H1 (cell line): ENCODE data around the gene ADGRG1. TPM values are rescaled to one million over a fixed set of nuclear protein-coding genes. Genes with fewer than 3 reads are reported as not detected.

ENCODE experiments used
- CTCF ChIA-PET: fragments of 300-600 bp; sonication (Branson Sonifier 250); formaldehyde crosslinking; loops from one replicate; lab custom pipeline; 2021; ENCODE audit not compliant: partially characterized antibody; lab: Charles Lee
- POLR2A ChIA-PET: fragments of 300-600 bp; sonication (Branson Sonifier 250); formaldehyde crosslinking; loops from one replicate; lab custom pipeline; 2021; ENCODE audit warnings: inconsistent platforms; ENCODE audit not compliant: partially characterized antibody; lab: Charles Lee
- DNase-seq, 2 experiments: peaks; one replicate each; pipeline versions ENCODE4 v3.0.0 to v3.0.0-alpha.2; 2010 to 2022; ENCODE audit warnings: low spot score in 2 of 2, low read depth in 1 of 2, mixed read lengths in 1 of 2
- FAIRE-seq: peaks from 2 replicates; lab custom pipeline; 2011; peaks lifted over from hg19 to GRCh38; lab: Jason Lieb, UNC
- H2AFZ ChIP-seq: 2 replicates; pipeline ENCODE4 v1.8.1; 2012; ENCODE audit warnings: low read length, inconsistent platforms
- H2AK5ac ChIP-seq: 2 replicates; pipeline ENCODE4 v1.6.1; 2013; ENCODE audit warnings: low read depth, low read length
- H2BK120ac ChIP-seq: replicated peaks from 2 replicates; pipeline ENCODE3; 2013; ENCODE audit warnings: low read depth, low read length, inconsistent platforms
- H2BK12ac ChIP-seq: 2 replicates; pipeline ENCODE4 v1.6.1; 2013; ENCODE audit warnings: low read depth, low read length
- H2BK15ac ChIP-seq: 2 replicates; pipeline ENCODE4 v1.6.1; 2013; ENCODE audit warnings: low read length
- H2BK20ac ChIP-seq: 2 replicates; pipeline ENCODE4 v1.6.1; 2013; ENCODE audit warnings: low read length
- H2BK5ac ChIP-seq: 2 replicates; pipeline ENCODE4 v1.6.1; 2013; ENCODE audit warnings: low read depth, low read length
- H3K14ac ChIP-seq: 2 replicates; pipeline ENCODE4 v1.6.1; 2013; ENCODE audit warnings: inconsistent platforms; ENCODE audit not compliant: insufficient read length
- H3K18ac ChIP-seq: 2 replicates; pipeline ENCODE4 v1.6.1; 2013; ENCODE audit warnings: low read length; ENCODE audit errors: extremely low read depth
- H3K23ac ChIP-seq: 2 replicates; pipeline ENCODE4 v1.6.1; 2013; ENCODE audit warnings: inconsistent platforms; ENCODE audit not compliant: insufficient read length
- H3K23me2 ChIP-seq: 2 replicates; pipeline ENCODE4 v1.6.1; 2013; ENCODE audit warnings: low read depth, low read length
- H3K27ac ChIP-seq: 2 replicates; pipeline ENCODE4 v1.6.1; 2011; ENCODE audit warnings: low read depth, low read length, inconsistent platforms
- H3K27me3 ChIP-seq, 4 experiments: replicated peaks in 1 of 4; 1 replicate in 1 of 4; 2 replicates in 3 of 4; pipeline versions ENCODE4 v1.6.1 to v1.8.1; 2011 to 2013; ENCODE audit warnings: low read length in 3 of 4, mild to moderate bottlenecking in 3 of 4, inconsistent platforms in 2 of 4, mixed read lengths in 2 of 4, moderate library complexity in 1 of 4; ENCODE audit not compliant: control insufficient read depth in 3 of 4, insufficient read depth in 3 of 4; ENCODE audit errors: extremely low read depth in 1 of 4
- H3K36me3 ChIP-seq, 4 experiments: 2 replicates each; pipeline versions ENCODE4 v1.6.1 to v1.8.1; 2011 to 2013; ENCODE audit warnings: mild to moderate bottlenecking in 4 of 4, low read length in 3 of 4, moderate library complexity in 2 of 4, control low read depth in 1 of 4, inconsistent platforms in 1 of 4; ENCODE audit not compliant: insufficient read depth in 4 of 4, control insufficient read depth in 2 of 4
- H3K4ac ChIP-seq: replicated peaks from 2 replicates; pipeline ENCODE3; 2013; ENCODE audit warnings: low read length, low read depth, mixed read lengths, inconsistent platforms; ENCODE audit not compliant: insufficient read length
- H3K4me1 ChIP-seq, 4 experiments: replicated peaks in 1 of 4; 1 replicate in 1 of 4; 2 replicates in 3 of 4; pipeline versions ENCODE4 v1.6.1 to v1.8.1; 2011 to 2013; ENCODE audit warnings: low read length in 3 of 4, inconsistent platforms in 2 of 4, mixed read lengths in 1 of 4; ENCODE audit not compliant: insufficient read depth in 4 of 4, control insufficient read depth in 3 of 4
- H3K4me2 ChIP-seq, 2 experiments: 2 replicates each; pipeline versions ENCODE4 v1.6.1 to v1.8.1; 2011 to 2013; ENCODE audit warnings: low read depth in 2 of 2, low read length in 2 of 2, control low read depth in 1 of 2, inconsistent platforms in 1 of 2, mild to moderate bottlenecking in 1 of 2; ENCODE audit not compliant: insufficient read depth in 1 of 2
- H3K4me3 ChIP-seq, 4 experiments: fragments of 200-600, 300-600 bp in 1 of 4; sonication (generic), shearing (Covaris generic), sonication (Bioruptor Twin) in 1 of 4; 2 replicates each; pipeline versions ENCODE4 v1.5.1 to v1.8.1; 2011 to 2016; ENCODE audit warnings: low read length in 4 of 4, low read depth in 3 of 4, control low read depth in 2 of 4, inconsistent platforms in 2 of 4, mild to moderate bottlenecking in 2 of 4, mixed read lengths in 1 of 4, moderate library complexity in 1 of 4; ENCODE audit not compliant: insufficient read depth in 2 of 4; ENCODE audit errors: extremely low read depth in 1 of 4
- H3K56ac ChIP-seq: replicated peaks from 2 replicates; pipeline ENCODE3; 2013; ENCODE audit warnings: low read depth, mild to moderate bottlenecking, mixed read lengths, low read length, inconsistent platforms; ENCODE audit not compliant: insufficient read length
- H3K79me1 ChIP-seq: 2 replicates; pipeline ENCODE4 v1.6.1; 2013; ENCODE audit warnings: low read depth, low read length, control low read depth
- H3K79me2 ChIP-seq, 2 experiments: 2 replicates each; pipeline versions ENCODE4 v1.6.1 to v1.8.1; 2012 to 2013; ENCODE audit warnings: low read length in 2 of 2, mild to moderate bottlenecking in 2 of 2, inconsistent platforms in 1 of 2; ENCODE audit not compliant: insufficient read depth in 2 of 2, control insufficient read depth in 1 of 2
- H3K9ac ChIP-seq, 4 experiments: replicated peaks in 1 of 4; 1 replicate in 1 of 4; 2 replicates in 3 of 4; pipeline versions ENCODE4 v1.6.1 to v1.8.1; 2011 to 2013; ENCODE audit warnings: low read depth in 3 of 4, low read length in 3 of 4, control low read depth in 2 of 4, mild to moderate bottlenecking in 2 of 4, moderate library complexity in 2 of 4, inconsistent platforms in 1 of 4; ENCODE audit errors: extremely low read depth in 1 of 4
- H3K9me3 ChIP-seq, 2 experiments: 2 replicates each; pipeline versions ENCODE4 v1.6.1 to v1.8.1; 2012 to 2013; ENCODE audit warnings: mild to moderate bottlenecking in 2 of 2, moderate library complexity in 2 of 2, control low read depth in 1 of 2, inconsistent platforms in 1 of 2, low read depth in 1 of 2, low read length in 1 of 2, mixed read lengths in 1 of 2; ENCODE audit not compliant: insufficient read depth in 2 of 2
- H4K20me1 ChIP-seq, 2 experiments: replicated peaks in 1 of 2; 2 replicates each; pipeline versions ENCODE3 to v1.8.1; 2011 to 2013; ENCODE audit warnings: inconsistent platforms in 2 of 2, low read length in 2 of 2, mild to moderate bottlenecking in 1 of 2; ENCODE audit not compliant: insufficient read depth in 2 of 2, control insufficient read depth in 1 of 2
- H4K5ac ChIP-seq: 2 replicates; pipeline ENCODE4 v1.6.1; 2013; ENCODE audit warnings: low read length, low read depth, mixed read lengths, inconsistent platforms; ENCODE audit not compliant: insufficient read length
- H4K8ac ChIP-seq: 2 replicates; pipeline ENCODE4 v1.8.0; 2013; ENCODE audit warnings: mild to moderate bottlenecking, moderate library complexity, low read length, inconsistent platforms; ENCODE audit not compliant: insufficient read depth; ENCODE audit errors: extremely low read depth
- H4K91ac ChIP-seq: replicated peaks from 2 replicates; pipeline ENCODE3; 2013; ENCODE audit warnings: low read length, mixed read lengths, inconsistent platforms; ENCODE audit not compliant: insufficient read length
- BACH1 ChIP-seq: IDR thresholded peaks from 2 replicates; pipeline ENCODE4 v1.6.1; 2012; ENCODE audit warnings: low read length, improper control_type of control experiment
- CBX8 ChIP-seq: fragments of 300-800, 300-1000 bp; sonication (generic); IDR thresholded peaks from 2 replicates; pipeline ENCODE4 v1.7.1; 2016; ENCODE audit warnings: low read depth, low read length, borderline replicate concordance
- CTBP2 ChIP-seq: IDR thresholded peaks from 2 replicates; pipeline ENCODE4 v1.7.0; 2011; ENCODE audit warnings: borderline replicate concordance, mild to moderate bottlenecking, moderate library complexity, mixed read lengths, low read length; ENCODE audit not compliant: insufficient read depth, insufficient read length
- KDM4A ChIP-seq: IDR thresholded peaks from one replicate; pipeline ENCODE4 v1.7.1; 2012; ENCODE audit warnings: low read depth, mild to moderate bottlenecking, moderate library complexity, low read length, inconsistent platforms; ENCODE audit not compliant: severe bottlenecking
- POLR2A ChIP-seq, 2 experiments: IDR thresholded peaks; 1 replicate in 1 of 2; 2 replicates in 1 of 2; pipeline ENCODE4 v1.6.1; 2011; ENCODE audit warnings: low read depth in 2 of 2, low read length in 2 of 2, mild to moderate bottlenecking in 2 of 2; ENCODE audit errors: control extremely low read depth in 1 of 2
- POU5F1 ChIP-seq: IDR thresholded peaks from 2 replicates; pipeline ENCODE4 v1.6.1; 2011; ENCODE audit warnings: low read depth, mild to moderate bottlenecking, low read length, moderate library complexity
- SAP30 ChIP-seq: fragments of 300-600 bp; sonication (generic); IDR thresholded peaks from 2 replicates; pipeline ENCODE4 v1.7.1; 2012; ENCODE audit warnings: low read length, moderate library complexity, mild to moderate bottlenecking, inconsistent platforms; ENCODE audit not compliant: insufficient read depth, insufficient replicate concordance
- TCF12 ChIP-seq: IDR thresholded peaks from 2 replicates; pipeline ENCODE4 v1.6.1; 2011; ENCODE audit warnings: low read depth, mild to moderate bottlenecking, low read length
- WGBS, 2 experiments: shearing (Covaris generic) in 1 of 2; methylation state at CpG; one replicate each; pipeline versions ENCODE4 v1.1.6 to v1.1.7; 2013 to 2015; ENCODE audit warnings: low lambda C conversion rate in 2 of 2, mixed read lengths in 2 of 2, inconsistent platforms in 1 of 2, low coverage in 1 of 2, missing lambda C conversion rate in 1 of 2; ENCODE audit not compliant: insufficient replicate concordance in 2 of 2, insufficient coverage in 1 of 2, insufficient read length in 1 of 2; ENCODE audit errors: extremely low coverage in 1 of 2, missing lambda C conversion rate in 1 of 2; 5-methylcytosine and 5-hydroxymethylcytosine counted together
- polyA plus RNA-seq, 7 experiments: library from polyadenylated mRNA; depleted of rRNA in 3 of 7; stranded (reverse) in 5 of 7; unstranded in 2 of 7; fragments of >200 nt in 5 of 7; fragments of 200-250 nt in 2 of 7; gene quantifications; 1 replicate in 5 of 7; 2 replicates in 1 of 7; 4 replicates in 1 of 7; pipeline versions ENCODE4 v1.2.1 to v1.2.3, GENCODE V29; 2011 to 2013; ENCODE audit warnings: missing spikeins in 2 of 7, mixed read lengths in 2 of 7
- total RNA-seq: library from RNA; stranded (reverse); fragmentation: NEBNext Ultra II Directional; extraction: Animal tissue kit (Norgen Biotek cat#: 25700); gene quantifications from 2 replicates; pipeline ENCODE4 v1.2.1, GENCODE V29; 2021
- TF ChIP-seq, protein P1 (sequence below): IDR thresholded peaks from 2 replicates; pipeline ENCODE4 v1.6.1; 2011; ENCODE audit warnings: low read length, improper control_type of control experiment
- TF ChIP-seq, protein P2 (sequence below): IDR thresholded peaks from 2 replicates; pipeline ENCODE4 v1.6.1; 2012; ENCODE audit warnings: low read length, inconsistent platforms

Gene ADGRG1
- total and polyA plus RNA-seq, 2 of the 8 experiments (the other 6 are each of a cell fraction or from before 2014, with no cell fraction given) = 1.3 to 2.6 TPM

DNA sequence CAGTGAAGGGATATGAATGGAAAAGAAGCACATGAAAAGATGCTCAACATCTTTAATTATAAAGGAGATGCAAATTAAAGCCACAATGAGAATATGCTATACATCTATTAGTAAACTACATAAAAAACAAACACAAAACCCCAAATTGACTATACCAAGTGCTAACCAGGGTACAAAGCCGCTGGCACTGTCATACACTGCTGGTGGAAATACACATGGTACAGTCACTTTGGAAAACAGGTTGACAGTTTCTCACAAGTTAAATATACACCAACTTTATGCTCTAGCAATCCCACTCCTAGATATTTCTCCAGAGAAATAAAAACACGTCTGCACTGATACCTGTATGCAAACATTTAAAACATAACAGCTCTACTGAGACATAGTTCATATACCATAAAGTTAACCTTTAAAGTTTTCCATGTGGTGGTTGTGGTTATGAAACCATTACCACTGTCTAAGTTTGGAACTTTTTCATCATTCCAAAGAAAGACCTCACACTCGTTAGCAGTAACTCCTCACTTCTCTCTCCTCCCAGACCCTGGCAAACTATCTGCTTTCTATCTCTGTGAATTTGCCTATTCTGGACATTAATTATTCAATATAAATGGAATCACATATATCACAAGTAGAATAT is 43.3 kb upstream of the ADGRG1 start:
- H3K4me1 ChIP-seq = no peaks in the 10 kb centered on the region
- no peak overlapping the region for H4K91ac ChIP-seq
- H2BK5ac ChIP-seq = no peak overlapping the region
- no peak overlapping the region for H3K4me3 ChIP-seq
- H4K5ac ChIP-seq = no peak overlapping the region
- TF ChIP-seq, protein P1, sequence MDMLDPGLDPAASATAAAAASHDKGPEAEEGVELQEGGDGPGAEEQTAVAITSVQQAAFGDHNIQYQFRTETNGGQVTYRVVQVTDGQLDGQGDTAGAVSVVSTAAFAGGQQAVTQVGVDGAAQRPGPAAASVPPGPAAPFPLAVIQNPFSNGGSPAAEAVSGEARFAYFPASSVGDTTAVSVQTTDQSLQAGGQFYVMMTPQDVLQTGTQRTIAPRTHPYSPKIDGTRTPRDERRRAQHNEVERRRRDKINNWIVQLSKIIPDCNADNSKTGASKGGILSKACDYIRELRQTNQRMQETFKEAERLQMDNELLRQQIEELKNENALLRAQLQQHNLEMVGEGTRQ = no peak
- TF ChIP-seq SAP30 (no peak), POLR2A (IDR thresholded peaks at IDR 0.05; ENCODE audit: control extremely low read depth in 1 of 2, low read depth in 2 of 2, low read length in 2 of 2) (no peak), BACH1 (no peak), TCF12 (no peak), CTBP2 (no peak), CBX8 (no peak), KDM4A (no peak), POU5F1 (no peak)
- TF ChIP-seq, protein P2, sequence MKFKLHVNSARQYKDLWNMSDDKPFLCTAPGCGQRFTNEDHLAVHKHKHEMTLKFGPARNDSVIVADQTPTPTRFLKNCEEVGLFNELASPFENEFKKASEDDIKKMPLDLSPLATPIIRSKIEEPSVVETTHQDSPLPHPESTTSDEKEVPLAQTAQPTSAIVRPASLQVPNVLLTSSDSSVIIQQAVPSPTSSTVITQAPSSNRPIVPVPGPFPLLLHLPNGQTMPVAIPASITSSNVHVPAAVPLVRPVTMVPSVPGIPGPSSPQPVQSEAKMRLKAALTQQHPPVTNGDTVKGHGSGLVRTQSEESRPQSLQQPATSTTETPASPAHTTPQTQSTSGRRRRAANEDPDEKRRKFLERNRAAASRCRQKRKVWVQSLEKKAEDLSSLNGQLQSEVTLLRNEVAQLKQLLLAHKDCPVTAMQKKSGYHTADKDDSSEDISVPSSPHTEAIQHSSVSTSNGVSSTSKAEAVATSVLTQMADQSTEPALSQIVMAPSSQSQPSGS = no peak
- TF ChIP-seq, all 59 proteins: peak for 0
- H3K79me2 ChIP-seq = no peaks in the 10 kb centered on the region
- H3K9me3 ChIP-seq = peaks cover 0 to 5% of the 10 kb centered on the region in 2 experiments; a peak in 1 of 4 replicates
- DNase-seq = no peak
- H2BK12ac ChIP-seq = no peak overlapping the region
- 75% methylated on average over 3 of the region's 3 CpGs; no CpG with 5 or more reads in 1 of the 2 experiments for WGBS, 2 experiments
- no peak overlapping the region for H3K4ac ChIP-seq
- H3K23ac ChIP-seq = no peak overlapping the region
- H2BK15ac ChIP-seq = no peak overlapping the region
- no peak for FAIRE-seq
- no peak overlapping the region for H3K56ac ChIP-seq
- H3K18ac ChIP-seq = no peak overlapping the region
- H2BK120ac ChIP-seq = no peak overlapping the region
- H3K23me2 ChIP-seq = no peaks in the 10 kb centered on the region
- peaks cover 0 to 4% (median 0%) of the 10 kb centered on the region in 4 experiments; a peak in 2 of 7 replicates for H3K27me3 ChIP-seq
- no peak overlapping the region for H2BK20ac ChIP-seq
- H2AFZ ChIP-seq = no peak overlapping the region
- no peak overlapping the region for H4K8ac ChIP-seq
- H3K27ac ChIP-seq = no peak overlapping the region
- H3K36me3 ChIP-seq = no peaks in the 10 kb centered on the region
- no peak overlapping the region for H2AK5ac ChIP-seq
- H3K79me1 ChIP-seq = no peaks in the 10 kb centered on the region
- CTCF ChIA-PET = interaction anchor here (0.6 to 2.0 kb wide), 4 partner anchors 9 to 90 kb away, joined by 3 to 10 read pairs (median 4); no protein-coding TSS in a partner anchor
- POLR2A ChIA-PET = interaction anchor here (1.0 kb wide), 1 partner anchor 9 kb away, joined by 3 read pairs; no protein-coding TSS in a partner anchor
- no peak overlapping the region for H3K14ac ChIP-seq
- no peak overlapping the region for H3K9ac ChIP-seq
- no peak overlapping the region for H3K4me2 ChIP-seq
- no peaks in the 10 kb centered on the region for H4K20me1 ChIP-seq
